Gastroesophageal sphincter (tissue), 4 donors: ENCODE results near the gene U2AF1L4. TPM values are rescaled to one million over a fixed set of nuclear protein-coding genes. Genes with fewer than 3 reads are reported as not detected.

ENCODE experiments used
- ATAC-seq: fragments of 150-250 bp; one replicate; pipeline ENCODE4 v1.9.1; 2016; ENCODE audit warnings: mild to moderate bottlenecking, moderate library complexity
- H3K27ac ChIP-seq, 4 donors: fragments of 200-600 bp; sonication (generic) in 3 of 4; 1 replicate in 3 of 4; 2 replicates in 1 of 4; pipeline ENCODE4 v1.5.1; 2016 to 2019
- H3K27me3 ChIP-seq: fragments of 200-600 bp; sonication (generic); one replicate; pipeline ENCODE4 v1.5.1; 2019
- H3K36me3 ChIP-seq, 2 donors: fragments of 200-600 bp; sonication (generic); one replicate each; pipeline ENCODE4 v1.5.1; 2019; ENCODE audit warnings: control low read depth in 1 of 2
- H3K4me1 ChIP-seq, 3 donors: fragments of 200-600 bp; sonication (generic); 1 replicate in 2 of 3; 2 replicates in 1 of 3; pipeline ENCODE4 v1.5.1; 2016 to 2019; ENCODE audit warnings: control low read depth in 2 of 3
- H3K4me3 ChIP-seq, 2 donors: fragments of 200-600 bp; sonication (generic); one replicate each; pipeline ENCODE4 v1.5.1; 2019; ENCODE audit warnings: mild to moderate bottlenecking in 1 of 2, moderate library complexity in 1 of 2
- H3K9me3 ChIP-seq, 3 donors: fragments of 200-600 bp; sonication (generic); one replicate each; pipeline ENCODE4 v1.5.1; 2017 to 2019; ENCODE audit warnings: control low read depth in 2 of 3
- CTCF ChIP-seq, 4 experiments: fragments of 200-600 bp in 2 of 4; fragments of 450-650 bp in 2 of 4; sonication (generic) in 1 of 4; IDR thresholded peaks; one replicate each; pipeline ENCODE4 v1.5.1; 2017 to 2019; ENCODE audit warnings: antibody characterized with exemption in 4 of 4, mild to moderate bottlenecking in 2 of 4, moderate library complexity in 2 of 4
- EP300 ChIP-seq: sonication (generic); formaldehyde crosslinking; IDR thresholded peaks from one replicate; pipeline ENCODE4 v1.6.1; 2017; ENCODE audit warnings: antibody characterized with exemption, mild to moderate bottlenecking
- POLR2A ChIP-seq, 2 donors: fragments of 450-650 bp; IDR thresholded peaks; one replicate each; pipeline ENCODE4 v1.6.1; 2017; ENCODE audit warnings: antibody characterized with exemption in 2 of 2, mild to moderate bottlenecking in 2 of 2, moderate library complexity in 1 of 2
- POLR2AphosphoS5 ChIP-seq: sonication (generic); formaldehyde crosslinking; IDR thresholded peaks from one replicate; pipeline ENCODE4 v1.6.1; 2017; ENCODE audit warnings: antibody characterized with exemption
- WGBS, 2 donors: methylation state at CpG; one replicate each; pipeline ENCODE4 v1.1.5; 2018; ENCODE audit warnings: low coverage in 1 of 2; 5-methylcytosine and 5-hydroxymethylcytosine counted together
- total RNA-seq, 4 donors: library from RNA; depleted of rRNA; stranded (reverse); fragments of >200 nt; gene quantifications; one replicate each; pipeline ENCODE4 v1.1.0, GENCODE V29; 2016

Gene U2AF1L4
- total RNA-seq, 4 donors from 2014 or later = 7.5 to 29.3 (median 23.7) TPM

GRCh38 chr19:35733180-35734125 is 11.8 kb downstream of the U2AF1L4 start:
- ATAC-seq = no peak
- H3K36me3 ChIP-seq = peaks cover 0 to 100% of the 10 kb centered on the region in 2 donors

GRCh38 chr19:35732540-35733179 is 12.6 kb downstream of the U2AF1L4 start:
- ATAC-seq = no peak
- WGBS, 2 donors = no CpG with 5 or more reads among the region's 25 CpGs
- Histone ChIP-seq H3K4me1 (no peaks in the 10 kb centered on the region), H3K27ac (no peak overlapping the region), H3K27me3 (no peaks in the 10 kb centered on the region), H3K4me3 (no peak overlapping the region), H3K36me3 (peaks cover 0 to 100% of the 10 kb centered on the region in 2 donors), H3K9me3 (no peaks in the 10 kb centered on the region)
- TF ChIP-seq EP300 (no peak), POLR2A (IDR thresholded peaks at IDR 0.05) (no peak), CTCF (IDR thresholded peaks at IDR 0.05) (no peak), POLR2AphosphoS5 (no peak)

More at GRCh38 chr19:35733180-35734125, 11.8 kb downstream of the U2AF1L4 start:
- Histone ChIP-seq H3K9me3 (no peaks in the 10 kb centered on the region), H3K4me1 (no peaks in the 10 kb centered on the region), H3K4me3 (no peak overlapping the region), H3K27ac (no peak overlapping the region), H3K27me3 (no peaks in the 10 kb centered on the region)
- WGBS, 2 donors = 84% methylated on average over 12 of the region's 35 CpGs; no CpG with 5 or more reads in 1 of the 2 donors
- no peak for TF ChIP-seq POLR2AphosphoS5
- TF ChIP-seq POLR2A (IDR thresholded peaks at IDR 0.05) = no peak
- no peak for TF ChIP-seq EP300
- TF ChIP-seq CTCF (IDR thresholded peaks at IDR 0.05) = no peak

GRCh38 chr19:35731779-35732405 is 13.3 kb downstream of the U2AF1L4 start:
- TF ChIP-seq EP300 = no peak
- TF ChIP-seq POLR2A (IDR thresholded peaks at IDR 0.05) = no peak
- no peak for TF ChIP-seq POLR2AphosphoS5
- no peak for TF ChIP-seq CTCF (IDR thresholded peaks at IDR 0.05)
- 73 to 77% methylated on average over 5 to 12 of the region's 21 CpGs for WGBS, 2 donors
- H3K36me3 ChIP-seq = peaks cover 0 to 100% of the 10 kb centered on the region in 2 donors

GRCh38 chr19:35731353-35731752 is 13.9 kb downstream of the U2AF1L4 start:
- WGBS, 2 donors = 79 to 83% methylated on average over 1 to 2 of the region's 9 CpGs
- H3K36me3 ChIP-seq = peaks cover 0 to 100% of the 10 kb centered on the region in 2 donors

More at GRCh38 chr19:35731779-35732405, 13.3 kb downstream of the U2AF1L4 start:
- no peak overlapping the region for H3K4me3 ChIP-seq
- no peak overlapping the region for H3K27ac ChIP-seq
- no peaks in the 10 kb centered on the region for H3K4me1 ChIP-seq
- H3K9me3 ChIP-seq = no peaks in the 10 kb centered on the region
- H3K27me3 ChIP-seq = no peaks in the 10 kb centered on the region
- no peak for ATAC-seq

More at GRCh38 chr19:35731353-35731752, 13.9 kb downstream of the U2AF1L4 start:
- Histone ChIP-seq H3K4me3 (no peak overlapping the region), H3K4me1 (no peaks in the 10 kb centered on the region), H3K27ac (no peak overlapping the region), H3K9me3 (no peaks in the 10 kb centered on the region), H3K27me3 (no peaks in the 10 kb centered on the region)
- no peak for ATAC-seq
- TF ChIP-seq POLR2AphosphoS5 = no peak
- no peak for TF ChIP-seq POLR2A (IDR thresholded peaks at IDR 0.05)
- no peak for TF ChIP-seq EP300
- no peak for TF ChIP-seq CTCF (IDR thresholded peaks at IDR 0.05)
